WTC11 (cell line): ENCODE results near the gene KANK4.

Experiments used
- CREM ChIP-seq: sonication (generic); formaldehyde crosslinking; IDR thresholded peaks from 2 replicates; pipeline ENCODE4 v1.8.1; 2022; ENCODE audit warnings: mild to moderate bottlenecking, missing genetic modification reagents, moderate library complexity
- CTCF ChIP-seq: fragments of 200-600 bp; IDR thresholded peaks from 2 replicates; pipeline ENCODE4 v1.8.0; 2022; ENCODE audit warnings: antibody characterized with exemption
- E2F1 ChIP-seq: sonication (generic); formaldehyde crosslinking; IDR thresholded peaks from 2 replicates; pipeline ENCODE4 v1.8.0; 2022; ENCODE audit warnings: mild to moderate bottlenecking, missing genetic modification reagents
- ETV6 ChIP-seq: sonication (generic); formaldehyde crosslinking; IDR thresholded peaks from 2 replicates; pipeline ENCODE4 v1.8.1; 2022; ENCODE audit warnings: mild to moderate bottlenecking, missing genetic modification reagents
- MAX ChIP-seq: sonication (generic); formaldehyde crosslinking; IDR thresholded peaks from 2 replicates; pipeline ENCODE4 v1.8.0; 2022; ENCODE audit warnings: mild to moderate bottlenecking, missing genetic modification reagents
- TCF7 ChIP-seq: sonication (generic); formaldehyde crosslinking; IDR thresholded peaks from 2 replicates; pipeline ENCODE4 v1.8.0; 2022; ENCODE audit warnings: mild to moderate bottlenecking, low read depth, missing genetic modification reagents, moderate library complexity

- TF ChIP-seq ETV6 (CRISPR knock-in tag), result no peak
- no peak for TF ChIP-seq CTCF
- no peak for TF ChIP-seq MAX (CRISPR knock-in tag)
- no peak for TF ChIP-seq E2F1 (CRISPR knock-in tag)
- TF ChIP-seq CREM, result no peak
- TF ChIP-seq TCF7, result no peak
These were observed 44.4 kb downstream of the KANK4 start for GRCh38 chr1:62274496-62275485.
